Hematopoietic multipotent progenitor cell treated with erythropoietin and hydrocortisone succinate and interleukin-3 and kit ligand, for 6 days (in vitro differentiated cells): ENCODE results near the gene EFTUD2.
A peak's percentile ranks its signal among the peaks of the same experiment; 100 is the strongest.
"Not testable (repeated sequence)": the region's sequence is repeated elsewhere in the genome, so short reads cannot be mapped to it uniquely, and the experiment has no call there.

Source experiments
- DNase-seq: peaks from one replicate; pipeline ENCODE4 v3.0.0-alpha.2; 2015

The EFTUD2 gene

GRCh38 chr17:44899074-44899782 is at the start of gene EFTUD2:
EFTUD2 (minus strand) TSS chr17:44899445; CDS start chr17:44894521, 4,924 bp downstream.
- DNase-seq: peak; percentile 94

GRCh38 chr17:44948315-44948795 is 49.1 kb upstream of the EFTUD2 start:
- DNase-seq: no peak

- DNase-seq: peak; percentile 99
Observed at GRCh38 chr17:44947461-44948314, 48.4 kb upstream of the EFTUD2 start, which contains the start of gene KIF18B. KIF18B (minus strand) TSS chr17:44947773; CDS start chr17:44936344, 11,429 bp downstream.

- DNase-seq: not testable (repeated sequence)
Observed at GRCh38 chr17:44945652-44946051, 46.4 kb upstream of the EFTUD2 start.

- DNase-seq: no peak
Observed at GRCh38 chr17:44942456-44942855, 43.2 kb upstream of the EFTUD2 start.

- no peak for DNase-seq
Observed at GRCh38 chr17:44941712-44942331, 42.6 kb upstream of the EFTUD2 start.

GRCh38 chr17:44940768-44941167 is 41.5 kb upstream of the EFTUD2 start:
- DNase-seq: no peak

- DNase-seq: no peak
Observed at GRCh38 chr17:44940317-44940716, 41.1 kb upstream of the EFTUD2 start.

- DNase-seq: no peak
Observed at GRCh38 chr17:44935116-44935515, 35.9 kb upstream of the EFTUD2 start.

- DNase-seq: no peak
Observed at GRCh38 chr17:44934745-44935105, 35.5 kb upstream of the EFTUD2 start.

- DNase-seq: no peak
Observed at GRCh38 chr17:44933824-44934744, 34.8 kb upstream of the EFTUD2 start.

- DNase-seq: no peak
Observed at GRCh38 chr17:44932787-44933097, 33.5 kb upstream of the EFTUD2 start.

GRCh38 chr17:44932096-44932786 is 33.0 kb upstream of the EFTUD2 start:
- no peak for DNase-seq

GRCh38 chr17:44931376-44931775 is 32.1 kb upstream of the EFTUD2 start:
- no peak for DNase-seq

GRCh38 chr17:44930667-44931066 is 31.4 kb upstream of the EFTUD2 start:
- DNase-seq: no peak

- DNase-seq: no peak
Observed at GRCh38 chr17:44928950-44929720, 29.9 kb upstream of the EFTUD2 start.

GRCh38 chr17:44928136-44928535 is 28.9 kb upstream of the EFTUD2 start:
- no peak for DNase-seq

- DNase-seq: no peak
Observed at GRCh38 chr17:44927696-44928095, 28.5 kb upstream of the EFTUD2 start.

GRCh38 chr17:44926821-44927525 is 27.7 kb upstream of the EFTUD2 start:
- no peak for DNase-seq
